Adrenal gland (tissue), 12 donors: Measurements from ENCODE around the gene FAM98C. TPM values are rescaled to one million over a fixed set of nuclear protein-coding genes. Genes with fewer than 3 reads are reported as not detected.

Experiments used
- DNase-seq, 7 donors: peaks; one replicate each; pipeline ENCODE4 v3.0.0-alpha.2; 2019 to 2020
- H3K27ac ChIP-seq, 5 donors: fragments of 200-600 bp; sonication (generic) in 4 of 5; 1 replicate in 3 of 5; 2 replicates in 2 of 5; pipeline versions ENCODE4 v1.5.1 to v1.8.0; 2016 to 2020; ENCODE audit warnings: mild to moderate bottlenecking in 1 of 5
- H3K27me3 ChIP-seq: fragments of 200-600 bp; 2 replicates; pipeline ENCODE4 v1.8.0; 2021
- H3K36me3 ChIP-seq, 2 donors: fragments of 200-600 bp; replicated peaks in 1 of 2; 1 replicate in 1 of 2; 2 replicates in 1 of 2; pipeline versions ENCODE4 v1.5.1 to v1.8.0; 2018 to 2022
- H3K4me1 ChIP-seq, 2 donors: fragments of 200-600 bp; replicated peaks in 1 of 2; 1 replicate in 1 of 2; 2 replicates in 1 of 2; pipeline versions ENCODE4 v1.5.1 to v1.8.0; 2018 to 2021
- H3K4me3 ChIP-seq, 4 donors: fragments of 200-600 bp; sonication (generic) in 3 of 4; one replicate each; pipeline ENCODE4 v1.5.1; 2016 to 2018
- H3K9me3 ChIP-seq, 3 donors: fragments of 200-600 bp; sonication (generic) in 1 of 3; replicated peaks in 1 of 3; 1 replicate in 2 of 3; 2 replicates in 1 of 3; pipeline versions ENCODE4 v1.5.1 to v1.8.0; 2016 to 2021
- CTCF ChIP-seq, 6 experiments: fragments of 450-650 bp in 4 of 6; fragments of 200-600 bp in 2 of 6; sonication (generic) in 1 of 6; IDR thresholded peaks; 1 replicate in 5 of 6; 2 replicates in 1 of 6; pipeline versions ENCODE4 v1.5.1 to v1.8.0; 2016 to 2021; ENCODE audit warnings: antibody characterized with exemption in 6 of 6, mild to moderate bottlenecking in 2 of 6, moderate library complexity in 1 of 6
- POLR2A ChIP-seq, 2 donors: fragments of 450-650 bp; IDR thresholded peaks; one replicate each; pipeline ENCODE4 v1.6.1; 2017; ENCODE audit warnings: antibody characterized with exemption in 2 of 2, mild to moderate bottlenecking in 2 of 2, moderate library complexity in 1 of 2
- whole genome bisulfite sequencing, 4 donors: extraction: QIAGEN DNeasy Blood & Tissue Kit in 2 of 4; methylation state at CpG; one replicate each; pipeline versions ENCODE4 v1.1.5 to v1.1.7; 2013 to 2017; 5-methylcytosine and 5-hydroxymethylcytosine counted together
- intact Hi-C, 2 donors: fragments of 100-400 bp; cut with DNase I; formaldehyde crosslinking; loops; one replicate each; pipeline versions ENCODE4 v1.14.1 to v1.15.0; 2022 to 2023
- polyA plus RNA-seq, 3 donors: library from polyadenylated mRNA; stranded (reverse); fragments of 200-250 nt in 2 of 3; fragments of 350-450 nt in 1 of 3; fragmentation: Illumina TruSeq in 1 of 3; extraction: RNeasy Lipid Tissue Mini Kit (QIAGEN cat#74804) in 1 of 3; gene quantifications; one replicate each; pipeline ENCODE4 v1.2.3, GENCODE V29; 2013 to 2014
- total RNA-seq, 9 donors: library from RNA; depleted of rRNA in 4 of 9; stranded (reverse); fragments of >200 nt in 4 of 9; fragments of 120-200 nt in 1 of 9; fragmentation: NEBNext Ultra II Directional in 1 of 9; extraction: Animal tissue kit (Norgen Biotek cat#: 25700) in 1 of 9; gene quantifications; one replicate each; pipeline versions ENCODE4 v1.1.0 to v1.2.4, GENCODE V29; 2013 to 2023
- donor health status: healthy with polysubstance abuse.
- donor health status: Bipolar disorder and iron deficiency.
- donor health status: DM: yes; HTN: yes; CAD: no.
- donor health status: DM: no; HTN: no; CAD: no.
- donor health status: DM: no; HTN: no; CAD: no.
- donor health status: DM: yes; HTN: yes; CAD: no.

The FAM98C gene
- total and polyA plus RNA-seq, 12 donors = 5.3 to 33.5 (median 17.0) TPM

- 56 to 63% (median 60%) methylated on average over 13 to 14 of the region's 14 CpGs for WGBS, 4 donors
- no peak overlapping the region for H3K4me3 ChIP-seq
- H3K9me3 ChIP-seq = no peaks in the 10 kb centered on the region
- H3K27ac ChIP-seq = no peak overlapping the region
- no peak for DNase-seq
- intact Hi-C loops = no loop called here
- no peaks in the 10 kb centered on the region for H3K36me3 ChIP-seq
- no peaks in the 10 kb centered on the region for H3K4me1 ChIP-seq
- H3K27me3 ChIP-seq = peaks cover 1% of the 10 kb centered on the region
- TF ChIP-seq POLR2A (IDR thresholded peaks at IDR 0.05) (no peak), CTCF (IDR thresholded peaks at IDR 0.05) (no peak)
Observed at GRCh38 chr19:38429055-38429810, 26.3 kb downstream of the FAM98C start.

GRCh38 chr19:38429811-38430156 lies 26.9 kb downstream of the FAM98C start:
- DNase-seq = no peak
- WGBS, 4 donors = 81 to 83% (median 82%) methylated on average over 2 of the region's 2 CpGs
- TF ChIP-seq POLR2A (IDR thresholded peaks at IDR 0.05) (no peak), CTCF (IDR thresholded peaks at IDR 0.05) (no peak)
- Histone ChIP-seq H3K4me1 (no peaks in the 10 kb centered on the region), H3K27ac (no peak overlapping the region), H3K9me3 (no peaks in the 10 kb centered on the region), H3K36me3 (no peaks in the 10 kb centered on the region), H3K27me3 (peaks cover 7% of the 10 kb centered on the region), H3K4me3 (no peak overlapping the region)
- intact Hi-C loops = no loop called here

- H3K27me3 ChIP-seq = peaks cover 10% of the 10 kb centered on the region
- intact Hi-C loops = no loop called here
- 77 to 86% (median 79%) methylated on average over 7 of the region's 7 CpGs for WGBS, 4 donors
Observed at GRCh38 chr19:38430931-38431330, 28.0 kb downstream of the FAM98C start.

GRCh38 chr19:38433268-38433733 lies 30.4 kb downstream of the FAM98C start, which contains the start of gene RYR1:
Gene RYR1 (plus strand): TSS chr19:38433691. CDS start chr19:38433830, 139 bp downstream.
- peaks cover 10% of the 10 kb centered on the region for H3K27me3 ChIP-seq
- H3K9me3 ChIP-seq = no peaks in the 10 kb centered on the region

More at GRCh38 chr19:38430931-38431330, 28.0 kb downstream of the FAM98C start:
- H3K27ac ChIP-seq = no peak overlapping the region
- H3K36me3 ChIP-seq = no peaks in the 10 kb centered on the region
- H3K4me1 ChIP-seq = no peaks in the 10 kb centered on the region
- no peak for TF ChIP-seq POLR2A (IDR thresholded peaks at IDR 0.05)
- TF ChIP-seq CTCF (IDR thresholded peaks at IDR 0.05) = no peak
- no peak overlapping the region for H3K4me3 ChIP-seq
- no peak for DNase-seq
- H3K9me3 ChIP-seq = no peaks in the 10 kb centered on the region

More at GRCh38 chr19:38433268-38433733, 30.4 kb downstream of the FAM98C start, which contains the start of gene RYR1:
- no peak within 1 kb of the TSS for H3K27ac ChIP-seq
- TF ChIP-seq POLR2A (IDR thresholded peaks at IDR 0.05) (no peak), CTCF (IDR thresholded peaks at IDR 0.05) (no peak)
- H3K36me3 ChIP-seq = no peaks in the 10 kb centered on the region
- DNase-seq = peak in 6 of 7 donors; percentile 33 to 60 (median 49)
- intact Hi-C loops = no loop called here
- 14 to 30% (median 16%) methylated on average over 11 to 20 of the region's 20 CpGs; no CpG with 5 or more reads in 1 of the 4 donors for WGBS, 4 donors
- H3K4me1 ChIP-seq = no peaks in the 10 kb centered on the region
- peak within 1 kb of the TSS in 1 of 4 donors; percentile 25 for H3K4me3 ChIP-seq
